ENCODE data around the gene ANO9.
A peak's percentile ranks its signal among the peaks of the same experiment; 100 is the strongest.

Gene ANO9

DNA sequence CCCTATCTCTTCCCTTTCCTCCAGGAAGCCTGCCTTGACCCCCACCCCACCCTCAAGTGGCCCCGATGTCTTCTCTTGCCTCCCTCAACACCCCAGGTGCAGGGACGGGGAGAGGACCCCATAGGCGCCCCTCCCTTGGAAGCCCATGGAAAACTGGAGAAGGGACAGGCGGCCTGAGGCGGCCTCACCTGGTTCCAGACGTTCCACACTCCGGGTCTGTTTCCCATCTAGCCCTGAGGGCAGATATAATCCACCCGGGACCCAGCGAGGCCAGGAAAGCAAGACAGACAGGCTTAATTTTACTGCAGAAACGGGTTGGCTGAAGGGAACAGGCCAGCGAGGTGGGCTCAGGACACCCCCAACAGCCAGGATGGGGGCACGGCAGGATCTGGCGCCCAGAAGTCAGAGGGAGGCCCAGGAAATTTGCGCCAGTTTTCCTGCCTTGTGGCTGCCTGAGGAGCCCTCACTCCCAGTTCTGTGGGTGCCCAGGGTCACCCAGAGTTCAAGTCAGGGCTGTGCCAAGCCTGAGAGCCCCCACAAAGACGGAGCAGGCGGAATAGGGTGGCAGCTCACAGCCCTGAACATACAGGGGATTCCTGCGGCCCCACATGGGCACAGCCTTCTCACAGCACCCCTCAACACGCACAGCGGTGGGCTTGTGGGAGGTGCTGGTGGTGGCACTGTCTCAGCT is 24.0 kb downstream of the ANO9 start:
- H3K4me3 ChIP-seq (ENCODE audit: low read length): peak overlapping the region; percentile 13
- TF ChIP-seq, protein P1, sequence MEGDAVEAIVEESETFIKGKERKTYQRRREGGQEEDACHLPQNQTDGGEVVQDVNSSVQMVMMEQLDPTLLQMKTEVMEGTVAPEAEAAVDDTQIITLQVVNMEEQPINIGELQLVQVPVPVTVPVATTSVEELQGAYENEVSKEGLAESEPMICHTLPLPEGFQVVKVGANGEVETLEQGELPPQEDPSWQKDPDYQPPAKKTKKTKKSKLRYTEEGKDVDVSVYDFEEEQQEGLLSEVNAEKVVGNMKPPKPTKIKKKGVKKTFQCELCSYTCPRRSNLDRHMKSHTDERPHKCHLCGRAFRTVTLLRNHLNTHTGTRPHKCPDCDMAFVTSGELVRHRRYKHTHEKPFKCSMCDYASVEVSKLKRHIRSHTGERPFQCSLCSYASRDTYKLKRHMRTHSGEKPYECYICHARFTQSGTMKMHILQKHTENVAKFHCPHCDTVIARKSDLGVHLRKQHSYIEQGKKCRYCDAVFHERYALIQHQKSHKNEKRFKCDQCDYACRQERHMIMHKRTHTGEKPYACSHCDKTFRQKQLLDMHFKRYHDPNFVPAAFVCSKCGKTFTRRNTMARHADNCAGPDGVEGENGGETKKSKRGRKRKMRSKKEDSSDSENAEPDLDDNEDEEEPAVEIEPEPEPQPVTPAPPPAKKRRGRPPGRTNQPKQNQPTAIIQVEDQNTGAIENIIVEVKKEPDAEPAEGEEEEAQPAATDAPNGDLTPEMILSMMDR (IDR thresholded peaks at IDR 0.05; ENCODE audit: insufficient read depth, low read depth, low read length, missing control alignments): no peak
- no peak for DNase-seq (ENCODE audit: low read depth)

DNA sequence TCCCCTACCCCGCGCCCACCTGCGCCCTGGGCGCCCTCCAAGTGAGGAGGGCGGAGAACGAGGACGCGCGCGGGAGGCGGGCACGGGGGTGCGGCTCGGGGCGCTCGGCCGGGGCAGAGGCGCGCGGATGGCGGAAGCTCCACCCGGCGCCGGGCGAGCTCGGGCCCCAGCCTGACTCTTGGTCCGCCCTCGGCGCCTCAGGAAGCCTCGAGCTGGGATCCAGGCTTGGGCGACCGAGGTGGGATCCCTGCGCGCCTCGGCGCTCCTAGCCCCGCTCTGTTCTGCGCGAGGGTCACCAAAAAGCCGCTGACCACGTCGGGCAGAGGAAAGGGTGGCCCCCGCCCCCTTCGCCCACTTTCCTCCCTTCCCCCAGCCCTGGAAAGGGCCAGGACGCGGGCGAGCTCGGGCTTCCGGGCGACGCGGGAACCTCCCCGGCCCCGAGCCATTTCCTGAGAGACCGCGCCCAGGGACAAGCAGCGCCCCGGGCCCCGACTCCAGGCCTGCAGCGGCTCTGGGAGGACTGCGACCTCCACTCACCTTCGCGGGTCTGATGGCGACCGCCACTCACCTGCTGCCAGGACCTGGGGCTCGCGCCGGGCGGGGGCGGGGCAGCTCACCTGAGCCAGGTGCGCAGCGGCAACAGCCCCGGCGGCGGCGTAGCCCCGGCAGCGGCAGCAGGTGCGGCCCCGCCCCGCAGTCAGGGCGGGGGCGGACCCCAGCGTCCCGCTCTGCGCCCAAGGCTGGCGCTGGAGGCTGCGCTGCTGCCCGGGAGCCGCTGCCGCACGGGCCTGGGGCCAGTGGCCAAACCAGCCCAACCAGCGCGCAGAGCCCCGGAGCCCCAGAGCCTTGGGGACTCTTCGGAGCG is 24.8 kb downstream of the ANO9 start:
- peak; percentile 63 for DNase-seq (ENCODE audit: low read depth)
- TF ChIP-seq, protein P1 (IDR thresholded peaks at IDR 0.05; ENCODE audit: insufficient read depth, low read depth, low read length, missing control alignments): no peak
- H3K4me3 ChIP-seq (ENCODE audit: low read length): peak overlapping the region; percentile 51

DNA sequence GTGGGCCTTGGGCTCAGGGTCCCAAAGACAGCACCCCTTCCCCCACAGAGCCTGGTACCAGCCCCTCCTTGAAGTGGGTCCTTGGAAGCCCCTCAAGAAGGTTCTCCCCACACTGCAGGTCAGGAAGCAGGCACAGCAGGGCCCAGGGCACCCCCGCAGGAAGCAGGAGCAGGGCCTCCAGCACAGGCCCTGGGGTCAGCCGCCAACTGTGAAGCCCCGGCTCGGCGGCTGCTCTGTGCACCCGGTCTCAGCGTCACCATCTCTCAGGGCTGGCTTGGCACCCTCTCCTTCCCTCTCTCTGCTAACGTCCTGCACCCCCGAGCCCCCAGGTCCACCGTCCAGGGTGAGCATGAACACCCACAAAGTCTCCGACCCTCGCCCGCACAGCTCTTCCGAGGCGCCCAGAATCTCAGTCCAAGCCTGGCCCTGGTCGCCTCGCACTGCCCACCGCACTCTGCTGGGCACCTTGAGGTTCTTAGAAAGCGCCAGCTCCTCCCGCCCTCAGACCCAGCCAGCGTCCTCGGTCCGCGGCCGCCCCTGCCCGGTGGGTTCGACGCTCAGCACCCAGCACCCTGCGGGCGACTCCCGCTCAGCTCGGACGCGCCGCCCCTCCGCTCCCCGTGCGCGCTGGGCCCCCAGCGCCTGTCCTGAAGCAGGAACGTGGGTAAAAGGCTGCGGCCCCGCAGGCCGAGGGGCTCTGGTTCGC is 25.6 kb downstream of the ANO9 start:
- H3K4me3 ChIP-seq (ENCODE audit: low read length): peak overlapping the region; percentile 51
- TF ChIP-seq, protein P1 (IDR thresholded peaks at IDR 0.05; ENCODE audit: insufficient read depth, low read depth, low read length, missing control alignments): no peak
- no peak for DNase-seq (ENCODE audit: low read depth)

DNA sequence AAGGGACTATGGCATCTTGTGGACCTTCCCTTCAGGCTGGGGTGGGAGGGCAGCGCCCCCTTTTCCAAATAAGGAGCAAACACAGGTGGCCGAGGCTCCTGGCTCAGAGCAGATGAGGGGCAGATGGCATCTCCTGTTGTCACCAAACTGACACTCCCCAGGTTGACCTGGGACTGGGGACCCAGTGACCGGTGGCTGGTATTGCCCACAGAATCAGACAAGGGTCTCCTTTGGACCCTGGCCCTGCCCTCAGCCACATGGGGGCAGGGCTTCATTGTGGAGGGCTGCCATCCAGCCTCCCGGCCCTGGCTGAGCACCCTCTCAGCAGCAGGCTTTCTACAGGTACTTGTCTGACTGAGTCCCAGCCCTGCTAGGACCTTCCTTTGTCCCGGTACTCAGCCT is 26.2 kb downstream of the ANO9 start:
- TF ChIP-seq, protein P1 (IDR thresholded peaks at IDR 0.05; ENCODE audit: insufficient read depth, low read depth, low read length, missing control alignments): no peak
- no peak for DNase-seq (ENCODE audit: low read depth)
- H3K4me3 ChIP-seq (ENCODE audit: low read length): no peak overlapping the region

DNA sequence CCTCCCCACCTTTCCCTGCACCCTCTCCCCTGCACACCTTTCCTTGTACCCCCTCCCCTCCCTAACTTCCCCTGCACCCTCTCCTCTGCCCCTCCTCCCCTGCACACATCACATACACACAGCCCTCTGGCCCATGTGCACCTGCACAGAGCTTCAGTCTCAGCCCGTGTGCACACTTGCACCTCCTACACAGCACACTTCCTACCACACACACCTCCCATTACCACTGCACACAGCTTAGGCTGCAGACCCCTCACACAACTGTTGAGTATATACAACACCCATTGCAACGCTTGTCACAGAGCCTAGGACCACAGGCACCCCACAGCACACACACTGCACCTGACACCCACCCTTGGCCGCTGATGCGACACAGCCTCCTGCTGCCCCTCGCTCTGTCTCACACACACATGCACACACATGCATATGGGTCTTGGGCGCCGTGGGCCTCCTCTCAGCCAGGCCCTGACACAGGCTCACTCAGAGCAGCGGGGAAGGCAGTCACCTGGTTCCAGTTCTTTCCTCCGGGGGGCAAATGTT is 27.4 kb downstream of the ANO9 start:
- no peak overlapping the region for H3K4me3 ChIP-seq (ENCODE audit: low read length)
- TF ChIP-seq, protein P1 (IDR thresholded peaks at IDR 0.05; ENCODE audit: insufficient read depth, low read depth, low read length, missing control alignments): no peak
- DNase-seq (ENCODE audit: low read depth): no peak

DNA sequence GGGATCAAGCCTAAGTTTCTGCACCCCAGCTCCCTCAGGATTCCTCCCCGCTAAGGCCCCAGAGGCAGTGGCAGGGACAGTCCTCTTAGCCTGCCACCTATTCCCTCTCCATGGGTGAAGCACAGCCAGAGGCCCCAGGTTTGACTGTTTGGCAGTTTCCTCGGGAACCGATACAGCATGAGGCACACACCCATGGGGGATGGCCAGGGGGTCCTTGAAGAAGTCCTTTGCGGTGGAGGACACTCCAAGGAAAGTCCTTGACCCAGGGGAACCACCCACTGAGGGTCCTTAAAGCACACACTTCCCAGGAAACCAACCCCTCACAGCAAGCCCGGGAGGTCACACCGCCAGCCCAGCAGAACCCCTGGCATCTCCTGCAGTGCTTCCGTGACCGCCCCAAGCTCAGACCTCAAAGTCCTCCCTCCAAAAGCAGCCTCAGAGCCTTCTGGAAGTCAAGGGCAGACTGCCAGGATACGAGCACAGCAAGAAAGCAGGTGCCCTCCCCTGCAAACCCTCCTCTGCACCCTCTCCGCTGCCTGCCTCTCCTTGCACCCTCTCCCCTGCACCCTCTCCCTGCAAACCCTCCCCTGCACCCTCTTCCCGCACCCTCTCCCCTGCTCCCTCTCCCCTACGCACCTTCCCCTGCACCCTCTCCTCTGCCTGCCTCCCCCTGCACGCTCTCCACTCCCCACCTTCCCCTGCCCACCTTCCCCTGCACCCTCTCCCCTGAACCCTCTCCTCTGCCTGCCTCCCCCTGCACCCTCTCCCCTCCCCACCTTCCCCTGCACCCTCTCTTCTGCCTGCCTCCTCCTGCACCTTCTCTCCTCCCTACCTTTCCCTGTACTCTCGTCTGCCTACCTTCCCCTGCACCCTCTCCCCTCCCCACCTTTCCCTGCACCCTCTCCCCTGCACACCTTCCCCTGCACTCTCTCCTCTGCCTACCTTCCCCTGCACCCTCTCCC is 28.4 kb downstream of the ANO9 start:
- H3K4me3 ChIP-seq (ENCODE audit: low read length): no peak overlapping the region
- TF ChIP-seq, protein P1 (IDR thresholded peaks at IDR 0.05; ENCODE audit: insufficient read depth, low read depth, low read length, missing control alignments): no peak
- DNase-seq (ENCODE audit: low read depth): no peak
